Activated gamma-delta T cell (primary cell): ENCODE results near the gene MBNL1.
"Not testable (repeated sequence)": the region's sequence is repeated elsewhere in the genome, so short reads cannot be mapped to it uniquely, and the experiment has no call there.

ENCODE experiments used
- DNase-seq: peaks from one replicate; lab custom pipeline; 2025; lab: John Stamatoyannopoulos, UW

Gene MBNL1

DNA sequence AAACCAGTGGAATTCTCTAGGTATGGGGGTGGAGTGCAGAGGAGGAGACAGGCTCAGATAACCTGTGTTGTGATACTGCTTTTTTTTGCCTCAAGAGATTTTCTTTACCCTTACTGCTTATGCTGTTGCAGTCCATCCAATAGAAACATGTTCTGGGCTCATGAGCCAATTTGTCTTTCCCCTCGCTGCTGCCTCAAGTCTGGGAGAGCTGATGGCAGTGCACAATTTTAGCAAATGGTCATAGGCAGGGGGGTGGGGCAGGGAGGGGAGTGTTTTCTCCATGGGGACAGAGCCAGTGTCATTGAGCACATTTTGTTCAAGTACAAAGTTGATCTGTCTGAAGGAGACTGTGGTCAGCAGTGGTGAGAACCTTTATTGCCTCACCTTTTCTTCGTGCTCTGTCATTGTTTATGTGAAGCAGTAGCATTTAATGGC, 134.9 kb downstream of the MBNL1 start:
- no peak for DNase-seq

DNA sequence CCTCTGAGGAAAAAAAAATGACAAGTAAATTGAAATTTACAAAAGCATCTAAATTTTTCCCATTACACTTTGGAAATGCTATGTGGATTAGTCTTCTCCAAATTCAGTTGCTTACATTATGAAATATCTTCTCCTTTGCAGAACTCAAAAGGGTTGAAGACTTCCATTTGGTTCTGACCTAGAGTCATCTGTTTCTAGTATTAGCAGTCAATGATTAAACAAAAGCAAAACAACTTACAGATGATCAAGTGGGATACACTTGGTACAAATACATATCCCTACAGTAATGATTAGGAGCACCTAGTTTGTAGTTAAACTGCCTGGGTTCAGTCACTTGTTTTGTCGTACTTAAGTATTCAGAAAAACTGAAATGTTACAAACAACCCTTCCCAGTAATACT, 136.2 kb downstream of the MBNL1 start:
- DNase-seq: no peak

DNA sequence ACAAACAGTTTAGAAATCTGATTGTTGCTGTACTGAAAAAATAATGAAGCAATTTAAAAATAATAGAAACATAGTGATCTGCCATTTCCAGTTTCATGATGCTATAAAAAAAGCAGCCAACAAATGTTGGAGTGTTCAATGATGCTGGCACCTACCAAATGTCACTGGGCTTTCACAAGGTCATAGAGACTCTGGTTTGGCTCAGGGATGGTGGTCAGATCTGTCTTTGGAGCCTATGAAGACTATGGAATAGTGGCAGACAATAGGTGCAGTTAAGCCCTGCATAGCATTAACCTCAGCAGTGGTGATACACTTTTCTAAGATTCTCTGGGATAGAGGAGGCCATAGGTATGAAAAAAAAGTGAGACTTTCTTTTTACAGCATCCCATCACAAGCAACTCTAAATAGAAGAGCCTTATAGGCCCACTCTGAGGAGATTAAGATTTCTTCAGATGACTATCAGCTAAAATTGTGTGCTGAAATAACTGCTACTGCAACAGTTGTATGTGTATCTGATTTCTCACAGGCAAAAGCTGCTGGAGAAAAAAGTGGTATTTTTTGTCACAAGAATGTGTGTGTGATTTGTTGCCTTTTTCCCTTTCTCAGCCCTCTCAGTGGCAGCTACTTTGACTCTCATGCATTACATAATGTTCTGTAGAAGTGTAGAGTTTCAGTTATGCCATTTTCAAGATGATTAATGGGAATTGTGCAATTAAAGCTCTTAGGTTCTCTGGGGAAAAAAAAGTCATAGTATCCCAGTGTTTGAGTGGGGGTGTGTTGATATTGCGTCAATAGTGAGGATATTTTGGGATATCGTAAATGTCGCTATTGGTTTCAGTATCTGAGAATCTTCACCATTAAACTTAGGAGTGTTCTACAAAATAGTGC, 137.4 kb downstream of the MBNL1 start:
- no peak for DNase-seq

DNA sequence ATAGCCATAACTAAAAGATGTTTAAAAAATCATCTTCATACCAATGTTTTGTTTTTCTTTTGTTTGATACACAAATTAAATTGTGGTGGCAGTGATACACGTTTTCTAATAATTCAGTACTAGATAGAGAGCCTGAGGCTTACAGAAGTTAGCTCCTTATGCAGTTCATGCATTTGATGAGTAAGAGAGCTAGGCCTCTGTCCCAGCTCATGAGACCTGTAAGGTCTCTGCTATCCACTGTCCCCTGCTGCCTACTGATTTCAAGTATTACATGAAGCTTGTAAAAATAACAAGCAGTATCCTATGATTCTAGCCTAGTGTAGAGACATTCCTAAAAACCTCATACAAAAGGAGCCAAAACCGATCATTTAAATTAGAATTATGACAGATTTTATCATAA, 144.5 kb downstream of the MBNL1 start:
- no peak for DNase-seq

DNA sequence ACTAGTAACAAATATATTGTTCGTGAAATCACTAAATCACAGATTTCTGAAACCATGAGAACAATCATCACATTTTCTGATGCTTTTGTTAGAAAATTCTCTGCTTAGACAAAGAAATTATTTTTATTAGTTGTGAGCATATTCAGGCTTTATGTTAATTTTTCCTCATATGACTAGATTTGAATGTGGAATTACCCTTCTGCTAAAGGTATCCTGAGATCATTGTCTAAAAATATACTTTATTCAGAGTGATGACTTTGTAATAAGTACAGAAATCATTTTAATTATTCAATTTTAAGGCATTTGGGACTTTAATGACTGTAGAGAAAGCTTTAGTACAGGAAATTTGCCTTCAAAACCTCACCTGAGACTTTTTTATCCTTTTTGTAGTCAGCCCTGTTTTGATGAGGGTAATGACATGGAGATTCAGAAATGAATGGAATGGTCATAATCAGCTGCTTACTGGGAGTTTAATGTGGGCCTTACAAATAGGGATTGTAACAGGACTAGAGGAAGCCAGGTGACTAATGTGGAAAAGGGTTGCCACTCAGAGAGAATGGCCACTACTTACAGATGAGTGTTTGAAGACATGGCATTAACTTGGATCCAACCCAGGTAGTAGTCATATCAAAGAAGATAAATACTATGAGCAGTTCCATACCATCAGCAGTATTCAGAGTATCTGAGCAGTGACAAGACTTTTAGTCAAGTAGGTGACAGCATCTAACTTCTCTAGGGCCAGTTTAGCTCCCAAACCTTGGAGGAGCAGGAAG, 148.3 kb downstream of the MBNL1 start:
- no peak for DNase-seq

DNA sequence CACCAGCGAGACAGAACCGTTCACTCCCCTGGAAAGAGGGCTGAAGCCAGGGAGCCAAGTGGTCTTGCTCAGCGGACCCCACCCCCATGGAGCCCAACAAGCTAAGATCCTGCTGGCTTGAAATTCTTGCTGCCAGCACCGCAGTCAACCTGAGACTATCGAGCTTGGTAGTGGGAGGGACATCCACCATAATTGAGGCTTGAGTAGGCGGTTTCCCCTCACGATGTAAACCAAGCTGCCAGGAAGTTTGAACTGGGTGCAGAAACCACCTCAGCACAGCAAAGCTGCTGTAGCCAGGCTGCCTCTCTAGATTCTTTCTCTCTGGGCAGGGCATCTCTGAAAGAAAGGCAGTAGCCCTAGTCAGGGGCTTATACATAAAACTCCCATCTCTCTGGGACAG, 151.0 kb downstream of the MBNL1 start:
- no peak for DNase-seq

DNA sequence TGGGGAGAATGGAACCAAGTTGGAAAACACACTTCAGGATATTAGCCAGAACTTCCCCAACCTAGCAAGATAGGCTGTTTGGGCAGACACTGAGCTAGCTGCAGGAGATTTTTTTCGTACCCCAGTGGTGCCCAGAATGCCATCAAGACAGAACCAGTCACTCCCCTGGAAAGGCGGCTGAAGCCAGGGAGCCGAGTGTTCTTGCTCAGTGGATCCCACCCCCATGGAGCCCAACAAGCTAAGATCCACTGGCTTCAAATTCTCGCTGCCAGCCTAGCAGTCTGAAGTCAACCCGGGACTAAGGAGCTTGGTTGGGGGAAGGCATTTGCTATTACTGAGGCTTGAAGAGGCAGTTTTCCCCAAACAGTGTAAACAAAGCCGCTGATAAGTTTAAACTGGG, 152.4 kb downstream of the MBNL1 start:
- no peak for DNase-seq

DNA sequence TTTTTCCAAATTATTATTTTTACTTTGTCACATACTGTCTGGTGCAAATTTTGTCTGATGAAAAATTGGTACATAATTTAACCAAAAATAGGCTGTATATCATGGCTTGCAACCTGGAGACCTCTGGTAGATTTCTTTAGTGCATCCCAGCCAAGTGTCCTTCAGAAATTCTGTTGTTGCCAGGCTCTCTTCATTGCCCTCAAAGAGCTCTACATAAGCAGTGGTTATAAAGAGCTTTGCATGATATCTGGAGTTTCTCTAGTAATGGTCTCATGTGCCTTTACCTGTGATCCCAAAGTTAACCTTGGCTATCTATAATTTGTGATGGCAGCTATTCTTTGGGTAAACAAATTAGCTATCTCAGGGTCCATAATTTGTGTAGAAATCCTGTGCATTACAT, 157.7 kb downstream of the MBNL1 start:
- no peak for DNase-seq

DNA sequence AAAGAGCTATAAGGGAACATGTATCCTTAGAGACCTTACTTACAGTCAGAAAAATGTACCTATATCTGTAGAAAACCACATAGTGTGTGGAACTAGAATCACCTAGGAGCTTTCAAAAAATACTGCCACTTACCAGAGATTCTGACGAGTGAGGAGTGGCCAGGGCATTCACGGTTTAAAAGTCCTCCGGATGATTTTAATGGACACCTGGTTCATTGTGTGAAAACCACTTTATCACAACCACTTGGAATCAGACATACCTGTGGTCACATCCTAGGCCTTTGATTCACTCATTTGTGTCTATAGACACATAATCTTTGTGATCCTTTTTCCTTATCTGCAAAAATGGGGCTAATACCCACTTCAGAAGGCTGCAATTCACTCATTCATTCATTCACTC, 159.8 kb downstream of the MBNL1 start:
- DNase-seq: no peak

DNA sequence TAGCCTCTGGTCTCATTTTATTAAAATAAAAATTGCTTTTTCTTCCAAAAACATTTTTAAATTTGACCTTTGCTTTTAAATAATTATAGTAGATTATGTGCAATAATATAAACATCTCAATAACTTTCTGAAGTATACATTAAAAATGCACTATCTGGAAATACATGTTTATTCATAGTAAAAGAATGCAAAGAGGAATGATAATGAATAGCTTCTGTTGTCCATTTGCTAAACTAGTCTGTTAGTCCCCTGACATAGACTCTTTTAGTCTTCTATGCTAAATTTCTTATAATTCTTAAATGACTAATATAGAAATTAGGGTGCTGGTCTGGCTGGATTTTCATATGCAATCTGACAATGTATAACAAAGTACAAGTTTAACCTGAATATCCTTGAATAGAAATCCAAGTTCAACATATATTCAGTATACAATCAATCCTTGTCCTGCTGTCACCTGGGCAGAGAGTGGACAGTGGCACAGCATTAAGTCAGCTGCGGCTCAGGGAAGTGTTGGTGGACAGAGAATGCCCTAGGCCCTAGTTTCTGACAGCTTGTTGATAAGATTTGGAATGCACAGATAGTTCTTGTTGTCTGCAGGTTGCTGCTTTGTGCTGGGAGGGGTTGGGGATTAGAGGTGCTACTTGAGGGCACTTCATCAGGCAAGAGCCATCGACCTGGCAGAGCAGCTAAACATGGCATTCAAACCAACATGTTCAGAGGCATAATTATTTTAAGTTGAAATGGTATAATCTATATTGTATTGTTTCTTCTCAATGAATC, 161.7 kb downstream of the MBNL1 start:
- DNase-seq: no peak

DNA sequence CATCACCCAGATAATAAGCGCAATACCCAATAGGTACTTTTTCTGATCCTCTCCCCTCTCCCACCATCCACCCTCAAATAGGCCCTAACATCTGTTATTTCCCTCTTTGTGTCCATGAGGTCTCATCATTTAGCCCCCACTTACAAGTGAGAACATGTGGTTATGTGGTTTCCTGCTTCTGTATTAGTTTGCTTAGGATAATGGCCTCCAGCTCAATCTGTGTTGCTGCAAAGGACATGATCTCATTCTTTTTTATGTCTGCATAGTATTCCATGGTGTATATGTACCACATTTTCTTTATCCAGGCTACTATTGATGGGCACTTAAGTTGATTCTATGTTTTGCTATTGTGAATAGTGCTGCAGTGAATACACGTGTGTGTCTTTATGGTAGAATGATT, 165.4 kb downstream of the MBNL1 start:
- DNase-seq: no peak

DNA sequence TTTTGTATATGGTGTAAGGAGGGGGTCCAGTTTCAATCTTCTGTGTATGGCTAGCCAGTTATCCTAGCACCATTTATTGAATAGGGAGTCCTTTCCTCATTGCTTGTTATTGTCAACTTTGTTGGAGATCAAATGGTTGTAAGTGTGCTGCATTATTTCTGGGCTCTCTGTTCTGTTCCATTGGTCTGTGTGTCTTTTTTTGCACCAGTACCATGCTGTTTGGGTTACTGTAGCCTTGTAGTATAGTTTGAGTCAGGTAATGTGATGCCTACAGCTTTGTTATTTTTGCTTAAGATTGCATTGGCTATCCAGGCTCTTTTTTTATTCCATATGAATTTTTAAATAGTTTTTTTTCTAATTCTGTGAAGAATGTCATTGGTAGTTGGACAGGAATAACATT, 166.5 kb downstream of the MBNL1 start:
- not testable (repeated sequence) for DNase-seq

DNA sequence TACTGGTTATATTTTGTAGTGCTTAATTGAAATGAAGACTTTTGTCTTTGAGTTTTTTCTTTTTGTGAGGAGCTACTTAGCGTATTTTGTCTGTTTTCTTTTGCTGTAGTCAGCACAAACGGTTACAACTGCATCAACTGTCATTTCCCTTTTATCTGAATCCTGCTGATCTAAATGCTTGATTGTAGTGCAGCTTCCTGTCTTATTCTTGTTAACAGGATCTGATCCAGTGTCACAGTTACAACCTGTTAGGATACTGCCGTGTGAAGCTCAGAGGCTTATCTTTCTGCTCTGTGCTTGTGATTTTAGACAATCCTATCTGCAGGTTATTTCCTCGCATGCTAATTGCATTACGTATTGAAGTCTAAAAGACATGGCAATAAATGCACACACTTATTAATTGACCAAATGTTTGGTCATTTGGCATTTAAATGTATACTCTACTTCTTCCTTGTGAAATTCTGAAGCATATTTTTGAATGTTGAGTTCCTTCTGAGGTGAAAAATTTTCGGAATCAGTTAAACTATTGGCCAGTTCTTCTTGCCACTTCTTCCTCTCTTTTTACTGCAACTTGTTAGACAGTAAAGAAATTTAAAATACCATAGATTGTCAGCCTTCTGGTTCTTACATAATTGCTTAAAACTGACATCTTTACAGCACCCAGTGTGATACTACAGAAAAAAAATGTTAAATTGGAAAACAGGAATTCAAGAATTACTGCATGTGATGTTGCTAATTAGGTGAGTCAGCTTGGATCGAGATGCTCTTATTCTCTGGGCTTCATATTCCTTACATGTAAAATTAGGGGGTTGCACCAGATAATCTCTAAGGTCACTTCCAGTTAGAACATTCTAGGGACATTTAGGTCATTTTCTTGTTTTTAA, 168.2 kb downstream of the MBNL1 start:
- no peak for DNase-seq

DNA sequence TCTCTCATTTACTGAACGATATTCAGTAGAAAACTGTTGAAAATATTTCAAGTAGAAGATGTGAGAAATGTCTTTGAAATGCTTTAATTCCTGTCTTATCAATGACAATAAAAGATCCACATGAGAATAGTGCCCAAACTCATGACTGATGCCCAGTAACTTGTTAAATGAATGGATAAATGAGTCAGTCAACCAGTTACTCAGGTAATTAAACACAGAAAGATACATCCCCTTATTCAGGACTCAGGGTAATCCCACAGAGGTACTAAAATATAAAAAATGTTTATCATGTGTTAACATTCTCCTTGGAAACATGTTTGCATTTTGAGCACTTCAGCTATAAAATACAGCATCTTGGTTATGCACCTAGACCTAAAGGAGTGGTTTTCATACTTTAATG, 169.5 kb downstream of the MBNL1 start:
- no peak for DNase-seq

DNA sequence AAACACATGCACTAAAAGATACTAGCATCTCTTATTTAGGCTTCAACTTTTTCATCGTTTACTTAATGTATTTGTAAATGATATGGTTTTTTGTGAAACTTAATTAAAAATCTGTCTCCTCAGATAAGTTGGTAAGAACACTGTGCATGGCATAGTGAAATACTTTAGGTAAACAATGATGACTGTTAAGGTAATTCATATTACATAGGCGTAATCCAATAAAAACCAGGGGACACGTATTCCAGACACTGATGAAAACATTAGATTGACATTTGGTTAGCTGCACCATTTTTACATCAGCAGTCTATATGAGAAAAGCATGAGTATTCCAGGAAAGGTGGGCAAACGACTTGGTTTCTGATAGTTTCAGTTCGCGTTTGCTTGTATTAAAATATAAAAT, 170.0 kb downstream of the MBNL1 start:
- DNase-seq: no peak

DNA sequence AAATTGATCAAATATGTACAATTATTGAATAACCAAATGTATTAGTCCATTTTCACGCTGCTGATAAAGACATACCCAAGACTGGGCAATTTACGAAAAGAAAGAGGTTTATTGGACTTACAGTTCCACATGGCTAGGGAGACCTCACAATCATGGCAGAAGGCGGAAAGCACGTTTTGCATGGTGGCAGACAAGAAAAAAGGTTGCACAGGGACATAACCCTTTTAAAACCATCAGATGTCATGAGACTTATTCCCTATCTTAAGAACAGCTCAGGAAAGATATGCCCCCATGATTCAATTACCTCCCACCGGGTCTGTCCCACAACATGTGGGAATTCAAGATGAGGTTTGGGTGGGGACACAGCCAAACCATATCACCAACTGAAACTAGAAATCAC, 171.5 kb downstream of the MBNL1 start:
- not testable (repeated sequence) for DNase-seq

DNA sequence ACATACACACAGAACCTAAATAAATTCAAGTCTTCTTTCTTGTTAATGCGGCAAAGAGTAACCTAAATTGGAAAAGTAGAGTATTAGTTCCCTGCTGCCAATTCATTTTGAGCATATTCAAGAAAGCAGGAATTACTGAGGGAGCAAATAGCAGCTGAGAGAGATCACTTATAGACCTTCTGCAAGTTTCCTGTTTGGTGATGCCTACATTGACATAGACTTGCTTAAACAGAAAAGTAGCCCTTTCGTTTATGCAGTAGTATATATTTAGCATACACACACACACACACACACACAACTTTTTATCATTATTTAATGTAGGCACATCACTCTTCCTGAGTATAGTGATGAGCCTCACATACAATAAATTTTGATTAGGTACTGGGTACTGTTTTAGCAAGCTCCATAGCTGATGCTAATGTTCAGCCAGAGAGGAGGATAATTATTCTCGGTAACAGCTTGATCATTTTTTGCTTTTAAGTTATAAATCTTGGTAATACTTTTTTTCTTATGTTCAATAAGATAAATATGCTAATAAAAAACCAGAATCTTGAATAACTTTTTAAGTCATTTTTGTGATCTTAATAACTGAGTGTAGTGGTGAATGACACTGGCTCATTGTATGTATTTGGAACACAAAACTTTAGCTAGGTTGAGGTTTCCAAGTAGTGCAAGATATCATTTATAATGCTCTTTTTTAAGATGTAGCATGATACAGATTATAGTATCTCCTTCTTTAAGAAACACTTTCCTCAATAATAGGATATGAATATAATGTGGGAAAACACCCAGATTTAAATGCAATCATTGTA, 174.7 kb downstream of the MBNL1 start:
- no peak for DNase-seq

DNA sequence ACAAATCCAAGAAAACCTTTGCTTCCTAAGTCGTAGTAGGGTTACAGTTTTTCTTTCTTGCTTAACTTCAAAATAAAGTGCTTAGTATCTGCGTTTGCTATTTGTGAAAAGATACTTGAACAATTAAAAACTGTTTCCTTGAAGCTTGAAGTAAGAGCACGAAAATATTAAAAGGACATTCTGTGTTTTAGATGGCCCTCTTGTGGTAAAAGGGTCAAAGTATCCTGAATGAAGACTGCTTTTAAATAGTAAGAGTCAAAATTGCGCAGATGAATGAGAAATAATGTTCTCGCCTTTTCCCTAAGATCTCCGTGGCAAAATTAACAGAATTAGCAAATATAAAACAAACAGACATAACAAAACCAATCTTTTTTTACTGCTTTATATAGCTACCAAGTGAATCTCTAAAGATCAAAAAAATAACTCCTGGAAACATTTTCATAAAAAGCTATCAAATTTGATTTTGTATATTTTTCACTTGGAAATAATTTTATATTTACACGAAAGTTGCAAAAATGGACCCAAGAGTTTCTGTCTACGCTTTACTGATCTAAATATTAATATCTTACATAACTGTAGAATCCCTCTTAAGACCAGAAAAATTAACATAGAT, 175.4 kb downstream of the MBNL1 start:
- DNase-seq: no peak

DNA sequence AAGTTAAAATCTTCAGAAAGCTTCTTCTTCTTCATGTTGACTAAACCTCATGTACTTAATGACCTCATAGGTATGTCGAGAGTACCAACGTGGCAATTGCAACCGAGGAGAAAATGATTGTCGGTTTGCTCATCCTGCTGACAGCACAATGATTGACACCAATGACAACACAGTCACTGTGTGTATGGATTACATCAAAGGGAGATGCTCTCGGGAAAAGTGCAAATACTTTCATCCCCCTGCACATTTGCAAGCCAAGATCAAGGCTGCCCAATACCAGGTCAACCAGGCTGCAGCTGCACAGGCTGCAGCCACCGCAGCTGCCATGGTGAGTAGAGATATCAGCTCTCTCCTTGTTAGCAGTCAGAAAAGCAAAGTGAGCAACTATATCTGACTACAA, 176.5 kb downstream of the MBNL1 start:
- DNase-seq: no peak

DNA sequence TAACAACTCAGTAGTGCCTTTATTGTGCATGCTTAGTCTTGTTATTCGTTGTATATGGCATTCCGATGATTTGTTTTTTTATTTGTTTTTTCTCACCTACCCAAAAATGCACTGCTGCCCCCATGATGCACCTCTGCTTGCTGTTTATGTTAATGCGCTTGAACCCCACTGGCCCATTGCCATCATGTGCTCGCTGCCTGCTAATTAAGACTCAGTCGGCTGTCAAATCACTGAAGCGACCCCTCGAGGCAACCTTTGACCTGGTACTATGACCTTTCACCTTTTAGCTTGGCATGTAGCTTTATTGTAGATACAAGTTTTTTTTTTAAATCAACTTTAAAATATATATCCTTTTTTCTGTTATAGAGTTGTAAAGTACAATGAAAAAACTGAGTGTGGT, 177.8 kb downstream of the MBNL1 start:
- no peak for DNase-seq
